Measurements from ENCODE around the gene ALDH1A2.

- TF ChIP-seq POLR2A (IDR thresholded peaks at IDR 0.05; ENCODE audit: low read depth, low read length): no peak
- TF ChIP-seq POLR2AphosphoS5 (IDR thresholded peaks at IDR 0.05; ENCODE audit: low read depth, low read length): no peak
- TF ChIP-seq PAX5 (IDR thresholded peaks at IDR 0.05; ENCODE audit: insufficient read depth, low read length, severe bottlenecking): no peak
- no peak for TF ChIP-seq TAF1 (IDR thresholded peaks at IDR 0.05; ENCODE audit: low read depth, low read length)
- no peak for TF ChIP-seq SPI1 (IDR thresholded peaks at IDR 0.05; ENCODE audit: low read depth, low read length)
Measured at GRCh38 chr15:58114812-58115211, 49.3 kb upstream of the ALDH1A2 start.

Data from GM12891 (cell line).